Transverse colon (tissue), 3 donors: ENCODE measurements around the gene FLT4.

Source experiments
- CTCF ChIP-seq, 5 experiments: fragments of 200-600 bp in 3 of 5; fragments of 450-650 bp in 2 of 5; sonication (generic) in 3 of 5; IDR thresholded peaks; 1 replicate in 2 of 5; 2 replicates in 3 of 5; pipeline ENCODE4 v1.5.1; 2016 to 2017; ENCODE audit warnings: antibody characterized with exemption in 5 of 5, inconsistent platforms in 3 of 5, mild to moderate bottlenecking in 2 of 5, moderate library complexity in 1 of 5
- EP300 ChIP-seq: sonication (generic); formaldehyde crosslinking; IDR thresholded peaks from one replicate; pipeline ENCODE4 v1.6.1; 2017; ENCODE audit warnings: antibody characterized with exemption, low read depth
- POLR2A ChIP-seq: fragments of 450-650 bp; IDR thresholded peaks from one replicate; pipeline ENCODE4 v1.6.1; 2016; ENCODE audit warnings: antibody characterized with exemption, mild to moderate bottlenecking, moderate library complexity

GRCh38 chr5:180683220-180683922, 34.0 kb upstream of the FLT4 start:
- TF ChIP-seq CTCF (IDR thresholded peaks at IDR 0.05) = no peak
- TF ChIP-seq EP300 = no peak
- no peak for TF ChIP-seq POLR2A
